Measurements from ENCODE around the gene CYB561. TPM values are rescaled to one million over a fixed set of nuclear protein-coding genes. Genes with fewer than 3 reads are reported as not detected.
A peak's percentile ranks its signal among the peaks of the same experiment; 100 is the strongest.

CYB561 gene
- total RNA-seq, 1 experiment from 2014 or later: 20.7 TPM

DNA sequence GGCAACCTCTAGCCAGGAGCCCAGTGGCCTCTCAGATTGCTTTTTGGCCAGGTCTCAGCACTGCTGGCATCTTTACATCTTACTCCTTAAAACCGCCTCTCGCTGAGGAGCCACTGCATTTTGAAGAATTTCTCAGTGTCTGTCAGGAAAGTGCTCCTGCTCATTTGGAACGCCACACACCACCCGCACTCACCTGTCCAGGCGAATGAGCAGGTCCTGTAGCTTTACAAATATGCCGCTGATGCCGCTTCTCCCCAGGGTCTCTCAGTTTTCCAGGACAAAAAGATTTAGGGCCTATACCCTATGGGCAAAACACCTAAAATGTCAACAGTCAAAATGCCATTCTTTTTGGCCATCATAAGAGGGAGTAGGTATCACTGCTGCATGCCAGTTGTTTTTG is 22.1 kb downstream of the CYB561 start:
- no peak overlapping the region for H3K27ac Mint-ChIP-seq

More for the DNA sequence above, 22.1 kb downstream of the CYB561 start:
- Histone ChIP-seq H4K5ac (ENCODE audit: insufficient read length, low read depth, low read length) (no peak overlapping the region), H2BK12ac (ENCODE audit: insufficient read length, low read depth, low read length) (no peak overlapping the region), H3K27ac (ENCODE audit: insufficient read length, low read depth, low read length) (no peak overlapping the region), H2BK120ac (ENCODE audit: low read depth, low read length, poor library complexity, severe bottlenecking) (no peak overlapping the region), H3K79me1 (ENCODE audit: insufficient read depth, low read depth, low read length, poor library complexity, severe bottlenecking) (no peaks in the 10 kb centered on the region), H4K91ac (ENCODE audit: insufficient read length, low read depth, low read length) (no peak overlapping the region), H3K23ac (ENCODE audit: insufficient read length, low read depth, low read length) (no peak overlapping the region), H3K18ac (ENCODE audit: insufficient read length, low read depth, low read length) (no peak overlapping the region), H2BK15ac (ENCODE audit: low read depth, low read length) (no peak overlapping the region), H3K27me3 (ENCODE audit: insufficient read depth, low read length) (no peaks in the 10 kb centered on the region), H3K79me2 (ENCODE audit: insufficient read depth, low read length) (no peaks in the 10 kb centered on the region), H4K20me1 (ENCODE audit: control insufficient read depth, insufficient read depth, insufficient read length) (no peaks in the 10 kb centered on the region), H3K9me3 (ENCODE audit: control insufficient read depth, low read depth, low read length) (no peaks in the 10 kb centered on the region), H3K56ac (ENCODE audit: insufficient read length, low read depth, low read length) (no peak overlapping the region), H3K9ac (ENCODE audit: extremely low read depth, insufficient read length, low read length) (no peak overlapping the region), H3K23me2 (ENCODE audit: insufficient read length, low read depth, low read length, poor library complexity, severe bottlenecking) (no peaks in the 10 kb centered on the region), H2AK5ac (ENCODE audit: insufficient read length, low read length) (no peak overlapping the region), H3T11ph (ENCODE audit: low read length) (no peak overlapping the region), H2BK20ac (ENCODE audit: low read depth, low read length, poor library complexity, severe bottlenecking) (no peak overlapping the region), H4K8ac (replicated peaks; ENCODE audit: insufficient read length, low read depth, low read length) (no peak overlapping the region), H2AFZ (ENCODE audit: low read length) (no peak overlapping the region), H2BK5ac (ENCODE audit: insufficient read length, low read length) (no peak overlapping the region), H3K4me2 (ENCODE audit: insufficient read depth, insufficient read length, low read length) (no peak overlapping the region), H3K4ac (ENCODE audit: low read depth, low read length) (no peak overlapping the region), H3K4me1 (ENCODE audit: insufficient read depth, low read length) (peaks cover 8% of the 10 kb centered on the region; the same call in 1 of the 2 replicates), H3K14ac (ENCODE audit: insufficient read depth, low read length) (no peak overlapping the region; the same call in 1 of the 2 replicates)
- TF ChIP-seq, protein P1, sequence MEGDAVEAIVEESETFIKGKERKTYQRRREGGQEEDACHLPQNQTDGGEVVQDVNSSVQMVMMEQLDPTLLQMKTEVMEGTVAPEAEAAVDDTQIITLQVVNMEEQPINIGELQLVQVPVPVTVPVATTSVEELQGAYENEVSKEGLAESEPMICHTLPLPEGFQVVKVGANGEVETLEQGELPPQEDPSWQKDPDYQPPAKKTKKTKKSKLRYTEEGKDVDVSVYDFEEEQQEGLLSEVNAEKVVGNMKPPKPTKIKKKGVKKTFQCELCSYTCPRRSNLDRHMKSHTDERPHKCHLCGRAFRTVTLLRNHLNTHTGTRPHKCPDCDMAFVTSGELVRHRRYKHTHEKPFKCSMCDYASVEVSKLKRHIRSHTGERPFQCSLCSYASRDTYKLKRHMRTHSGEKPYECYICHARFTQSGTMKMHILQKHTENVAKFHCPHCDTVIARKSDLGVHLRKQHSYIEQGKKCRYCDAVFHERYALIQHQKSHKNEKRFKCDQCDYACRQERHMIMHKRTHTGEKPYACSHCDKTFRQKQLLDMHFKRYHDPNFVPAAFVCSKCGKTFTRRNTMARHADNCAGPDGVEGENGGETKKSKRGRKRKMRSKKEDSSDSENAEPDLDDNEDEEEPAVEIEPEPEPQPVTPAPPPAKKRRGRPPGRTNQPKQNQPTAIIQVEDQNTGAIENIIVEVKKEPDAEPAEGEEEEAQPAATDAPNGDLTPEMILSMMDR (conservative IDR thresholded peaks at IDR 0.05): no peak
- DNase-seq: peak; percentile 30
- H3K36me3 Mint-ChIP-seq (ENCODE audit: insufficient read depth in 1 of 3, low read depth in 3 of 3): peaks cover 0 to 4% (median 0%) of the 10 kb centered on the region in 3 experiments; a peak in 4 of 7 replicates
- peaks cover 32 to 36% of the 10 kb centered on the region in 2 experiments for H3K4me1 Mint-ChIP-seq
- no peaks in the 10 kb centered on the region; the same call in 1 of the 2 replicates for H3K27me3 Mint-ChIP-seq (ENCODE audit: low read depth)
- no peaks in the 10 kb centered on the region; a peak in 1 of 5 replicates for H3K9me3 Mint-ChIP-seq
- no peak overlapping the region for H3K4me3 Mint-ChIP-seq
- no CpG with 5 or more reads among the region's 7 CpGs for WGBS (ENCODE audit: extremely low coverage, insufficient read length, low lambda C conversion rate)

Measured in H9 (cell line).